SK-N-SH treated with all-trans-retinoic acid at 6 μM for 48 hours (cell line): ENCODE data around the gene DCPS.

Experiments used
- OSR1 ChIP-seq: fragments of 250-450 bp; sonication (Bioruptor Pico); IDR thresholded peaks from 2 replicates; pipeline ENCODE4 v1.8.0; 2022; ENCODE audit warnings: moderate library complexity, mild to moderate bottlenecking, inconsistent platforms
- SNAI2 ChIP-seq: fragments of 250-450 bp; sonication (Bioruptor Pico); IDR thresholded peaks from 2 replicates; pipeline ENCODE4 v1.5.0; 2020; ENCODE audit warnings: mild to moderate bottlenecking, moderate library complexity
- ZNF70 ChIP-seq: fragments of 450-650 bp; formaldehyde crosslinking; IDR thresholded peaks from 2 replicates; pipeline ENCODE4 v1.5.0; 2020; ENCODE audit warnings: mild to moderate bottlenecking, moderate library complexity

DNA sequence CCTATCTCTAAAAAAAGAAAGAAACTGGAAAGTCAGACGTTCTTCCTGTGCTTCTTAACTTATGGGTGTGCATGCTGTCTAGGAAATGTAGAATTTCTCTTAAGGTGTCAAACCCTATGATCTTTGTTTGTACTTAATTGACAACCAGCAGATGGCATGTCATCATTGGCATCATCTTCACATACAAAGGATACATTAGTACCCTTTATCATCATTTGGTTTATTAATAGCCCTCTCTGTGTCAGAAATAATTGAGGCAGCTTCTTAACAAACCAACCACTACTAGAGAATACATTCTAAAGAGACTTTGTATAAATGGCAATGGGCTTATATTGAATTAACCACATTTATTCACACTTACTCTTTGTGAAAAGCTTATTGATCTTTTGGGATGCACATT lies 49.0 kb upstream of the DCPS start:
- TF ChIP-seq ZNF70 = no peak
- no peak for TF ChIP-seq SNAI2 (CRISPR knock-in tag)
- no peak for TF ChIP-seq OSR1
